Ovary (tissue), 3 donors: ENCODE measurements around the gene KAT6B.

Source experiments
- CTCF ChIP-seq, 3 donors: fragments of 450-650 bp in 2 of 3; fragments of 200-600 bp in 1 of 3; IDR thresholded peaks; one replicate each; pipeline versions ENCODE4 v1.5.1 to v1.8.0; 2016 to 2022; ENCODE audit warnings: antibody characterized with exemption in 3 of 3, mild to moderate bottlenecking in 1 of 3
- EP300 ChIP-seq: sonication (generic); formaldehyde crosslinking; IDR thresholded peaks from one replicate; pipeline ENCODE4 v1.6.1; 2017; ENCODE audit warnings: antibody characterized with exemption
- POLR2A ChIP-seq: fragments of 450-650 bp; IDR thresholded peaks from one replicate; pipeline ENCODE4 v1.6.1; 2017; ENCODE audit warnings: antibody characterized with exemption, mild to moderate bottlenecking, moderate library complexity
- donor health status: DM: no; HTN: no; CAD: no.

- TF ChIP-seq CTCF (IDR thresholded peaks at IDR 0.05) (no peak), EP300 (no peak), POLR2A (no peak)
Observed at GRCh38 chr10:74841265-74841973, 15.0 kb downstream of the KAT6B start.
